ENCODE results near the gene TAPT1. TPM values are rescaled to one million over a fixed set of nuclear protein-coding genes. Genes with fewer than 3 reads are reported as not detected.
A peak's percentile ranks its signal among the peaks of the same experiment; 100 is the strongest.

TAPT1 gene
- total RNA-seq, 5 donors from 2014 or later (not counting 1 experiment from before 2014, with no cell fraction given): 41.1 to 77.9 (median 50.3) TPM

DNA sequence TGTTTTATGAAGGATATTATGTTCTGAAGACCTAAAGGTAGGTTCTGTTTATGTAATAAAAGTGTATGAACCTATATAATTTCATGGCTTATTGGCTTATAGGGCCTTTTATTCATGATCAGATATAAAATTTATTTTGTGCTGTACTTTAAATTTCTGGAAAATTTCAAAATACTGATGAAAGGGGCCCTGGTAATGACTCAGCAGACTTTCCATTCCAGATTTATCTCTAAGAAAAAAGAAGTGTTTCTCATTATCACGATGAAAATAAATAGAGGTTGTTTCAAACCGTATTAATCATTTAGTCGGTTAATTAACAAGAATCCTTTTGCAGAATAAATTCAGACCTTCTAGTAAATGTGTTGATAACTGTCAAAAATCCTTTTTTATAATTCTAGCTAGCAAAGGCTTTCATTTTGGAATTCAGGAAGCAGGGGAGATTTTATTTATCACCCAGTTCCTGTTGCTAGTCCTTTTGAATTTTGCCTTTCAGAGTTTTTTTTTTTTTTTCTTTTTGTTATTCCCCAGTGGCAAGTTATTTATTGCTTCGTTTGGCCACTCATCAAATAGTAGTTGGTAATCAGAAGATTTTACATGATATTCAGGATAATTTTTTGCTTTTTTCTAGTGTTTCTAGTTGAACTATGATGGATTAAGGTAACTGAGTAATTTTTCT is 5.4 kb upstream of the TAPT1 start:
- no peaks in the 10 kb centered on the region for H3K36me3 ChIP-seq (ENCODE audit: control insufficient read depth in 2 of 2, extremely low read depth in 1 of 2, insufficient read depth in 1 of 2, low read length in 1 of 2)
- Mint-ChIP-seq H3K27me3 (no peaks in the 10 kb centered on the region), H3K9me3 (no peaks in the 10 kb centered on the region), H3K36me3 (no peaks in the 10 kb centered on the region), H3K4me3 (no peak overlapping the region), H3K27ac (no peak overlapping the region), H3K4me1 (peaks cover 31 to 33% (median 32%) of the 10 kb centered on the region in 3 donors)
- no peak for DNase-seq
- CTCF ChIA-PET: interaction anchor here in 1 of 2 donors (0.7 kb wide), 1 partner anchor 17 kb away, joined by 5 read pairs; no protein-coding TSS in a partner anchor
- no CpG with 5 or more reads among the region's 4 CpGs for WGBS (ENCODE audit: insufficient coverage)
- H3K27ac ChIP-seq (ENCODE audit: low read length): no peak overlapping the region
- no peak for ATAC-seq (replicated peaks in 1 of 4)
- peaks cover 0 to 12% of the 10 kb centered on the region in 2 experiments for H3K4me1 ChIP-seq (ENCODE audit: control insufficient read depth in 1 of 2, extremely low read depth in 1 of 2, insufficient read depth in 2 of 2, low read length in 2 of 2)
- no peak overlapping the region for H3K4me3 ChIP-seq (ENCODE audit: control insufficient read depth in 1 of 2, extremely low read depth in 1 of 2, low read length in 1 of 2)
- H3K27me3 ChIP-seq (replicated peaks in 1 of 2; ENCODE audit: control insufficient read depth in 2 of 2, extremely low read depth in 1 of 2, insufficient read depth in 2 of 2, low read length in 1 of 2): no peaks in the 10 kb centered on the region
- POLR2A ChIA-PET: no interaction called here
- H3K9me3 ChIP-seq: no peaks in the 10 kb centered on the region

GRCh38 chr4:16230308-16230707 is 4.0 kb upstream of the TAPT1 start:
- POLR2A ChIA-PET: no interaction called here
- Histone ChIP-seq H3K4me3 (ENCODE audit: control insufficient read depth in 1 of 2, extremely low read depth in 1 of 2, low read length in 1 of 2) (no peak overlapping the region), H3K4me1 (ENCODE audit: control insufficient read depth in 1 of 2, extremely low read depth in 1 of 2, insufficient read depth in 2 of 2, low read length in 2 of 2) (peaks cover under 1 to 12% of the 10 kb centered on the region in 2 experiments), H3K27me3 (replicated peaks in 1 of 2; ENCODE audit: control insufficient read depth in 2 of 2, extremely low read depth in 1 of 2, insufficient read depth in 2 of 2, low read length in 1 of 2) (no peaks in the 10 kb centered on the region), H3K36me3 (ENCODE audit: control insufficient read depth in 2 of 2, extremely low read depth in 1 of 2, insufficient read depth in 1 of 2, low read length in 1 of 2) (no peaks in the 10 kb centered on the region), H3K9me3 (no peaks in the 10 kb centered on the region), H3K27ac (ENCODE audit: low read length) (no peak overlapping the region)
- Mint-ChIP-seq H3K27ac (peak overlapping the region; percentile 57 to 80), H3K4me1 (peaks cover 31 to 33% (median 32%) of the 10 kb centered on the region in 3 donors), H3K27me3 (no peaks in the 10 kb centered on the region), H3K4me3 (no peak overlapping the region), H3K9me3 (no peaks in the 10 kb centered on the region), H3K36me3 (no peaks in the 10 kb centered on the region)
- CTCF ChIA-PET: no interaction called here
- whole genome bisulfite sequencing (ENCODE audit: insufficient coverage): 100% methylated on average over 1 of the region's 2 CpGs
- ATAC-seq (replicated peaks in 1 of 4): no peak
- DNase-seq: no peak

DNA sequence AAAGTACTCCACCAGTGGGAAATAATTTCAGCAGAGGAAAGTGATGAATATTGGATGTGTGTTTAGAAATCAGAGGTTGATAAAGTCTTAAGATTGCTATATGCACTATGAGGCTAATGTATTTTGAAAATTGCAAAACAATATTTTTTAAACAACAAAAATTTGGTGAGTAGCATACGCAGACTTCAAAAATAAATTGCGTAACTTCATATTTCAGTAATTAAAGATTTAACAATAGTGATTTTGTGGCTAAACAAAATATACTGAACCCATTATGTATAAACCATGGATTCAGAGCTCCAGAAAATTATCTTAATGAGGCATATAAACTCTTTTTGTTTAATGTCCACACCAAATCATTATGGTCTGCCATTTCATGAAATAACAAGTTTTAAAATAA is 3.3 kb upstream of the TAPT1 start:
- peak overlapping the region in 1 of 2 donors; percentile 57 for H3K27ac Mint-ChIP-seq
- Histone ChIP-seq H3K36me3 (ENCODE audit: control insufficient read depth in 2 of 2, extremely low read depth in 1 of 2, insufficient read depth in 1 of 2, low read length in 1 of 2) (no peaks in the 10 kb centered on the region), H3K27ac (ENCODE audit: low read length) (no peak overlapping the region), H3K9me3 (no peaks in the 10 kb centered on the region), H3K27me3 (replicated peaks in 1 of 2; ENCODE audit: control insufficient read depth in 2 of 2, extremely low read depth in 1 of 2, insufficient read depth in 2 of 2, low read length in 1 of 2) (no peaks in the 10 kb centered on the region), H3K4me1 (ENCODE audit: control insufficient read depth in 1 of 2, extremely low read depth in 1 of 2, insufficient read depth in 2 of 2, low read length in 2 of 2) (peaks cover 6 to 12% of the 10 kb centered on the region in 2 experiments), H3K4me3 (ENCODE audit: control insufficient read depth in 1 of 2, extremely low read depth in 1 of 2, low read length in 1 of 2) (no peak overlapping the region)
- ATAC-seq (replicated peaks in 1 of 4) (no peak), DNase-seq (no peak)
- CTCF ChIA-PET: no interaction called here
- WGBS (ENCODE audit: insufficient coverage): no CpG with 5 or more reads among the region's 2 CpGs
- no peaks in the 10 kb centered on the region for H3K27me3 Mint-ChIP-seq
- POLR2A ChIA-PET: no interaction called here
- peaks cover 38 to 40% (median 38%) of the 10 kb centered on the region in 3 donors for H3K4me1 Mint-ChIP-seq
- no peak overlapping the region for H3K4me3 Mint-ChIP-seq
- H3K9me3 Mint-ChIP-seq: no peaks in the 10 kb centered on the region
- no peaks in the 10 kb centered on the region for H3K36me3 Mint-ChIP-seq

- no peaks in the 10 kb centered on the region for H3K36me3 Mint-ChIP-seq
- ChIA-PET CTCF (interaction anchor here (1.1 to 3.3 kb wide), 2 partner anchors 13 to 22 kb away, joined by 3 to 18 read pairs; no protein-coding TSS in a partner anchor), POLR2A (interaction anchor here in 1 of 2 donors (1.1 kb wide), 1 partner anchor 15 kb away, joined by 5 read pairs; no protein-coding TSS in a partner anchor)
- Histone ChIP-seq H3K27me3 (replicated peaks in 1 of 2; ENCODE audit: control insufficient read depth in 2 of 2, extremely low read depth in 1 of 2, insufficient read depth in 2 of 2, low read length in 1 of 2) (no peaks in the 10 kb centered on the region), H3K4me3 (ENCODE audit: control insufficient read depth in 1 of 2, extremely low read depth in 1 of 2, low read length in 1 of 2) (peak overlapping the region; percentile 64 to 69), H3K27ac (ENCODE audit: low read length) (peak overlapping the region; percentile 78), H3K9me3 (no peaks in the 10 kb centered on the region), H3K4me1 (ENCODE audit: control insufficient read depth in 1 of 2, extremely low read depth in 1 of 2, insufficient read depth in 2 of 2, low read length in 2 of 2) (peaks cover 21 to 25% of the 10 kb centered on the region in 2 experiments), H3K36me3 (ENCODE audit: control insufficient read depth in 2 of 2, extremely low read depth in 1 of 2, insufficient read depth in 1 of 2, low read length in 1 of 2) (no peaks in the 10 kb centered on the region)
- H3K27me3 Mint-ChIP-seq: no peaks in the 10 kb centered on the region
- peak overlapping the region; percentile 92 to 96 (median 94) for H3K4me3 Mint-ChIP-seq
- peak overlapping the region; percentile 94 to 97 for H3K27ac Mint-ChIP-seq
- H3K4me1 Mint-ChIP-seq: peaks cover 56 to 61% (median 56%) of the 10 kb centered on the region in 3 donors
- H3K9me3 Mint-ChIP-seq: no peaks in the 10 kb centered on the region
- 12% methylated on average over 17 of the region's 20 CpGs for WGBS (ENCODE audit: insufficient coverage)
- ATAC-seq (replicated peaks in 1 of 4) (peak in 2 of 4 experiments; percentile 0 to 37), DNase-seq (peak in 18 of 35 experiments; percentile 1 to 65 (median 7))
These were observed 1.2 kb upstream of the TAPT1 start for GRCh38 chr4:16227462-16227868.

- Mint-ChIP-seq H3K36me3 (no peaks in the 10 kb centered on the region), H3K27me3 (no peaks in the 10 kb centered on the region), H3K9me3 (no peaks in the 10 kb centered on the region), H3K4me1 (peaks cover 55 to 60% (median 56%) of the 10 kb centered on the region in 3 donors), H3K27ac (peak overlapping the region; percentile 94 to 97), H3K4me3 (peak overlapping the region; percentile 92 to 96 (median 94))
- H3K4me1 ChIP-seq (ENCODE audit: control insufficient read depth in 1 of 2, extremely low read depth in 1 of 2, insufficient read depth in 2 of 2, low read length in 2 of 2): peaks cover 21 to 25% of the 10 kb centered on the region in 2 experiments
- ChIA-PET CTCF (interaction anchor here (1.1 to 3.3 kb wide), 2 partner anchors 13 to 22 kb away, joined by 3 to 18 read pairs; no protein-coding TSS in a partner anchor), POLR2A (interaction anchor here in 1 of 2 donors (1.1 kb wide), 1 partner anchor 14 kb away, joined by 5 read pairs; no protein-coding TSS in a partner anchor)
- peak; percentile 11 to 28 (median 25) for ATAC-seq (replicated peaks in 1 of 4)
- peak overlapping the region; percentile 78 for H3K27ac ChIP-seq (ENCODE audit: low read length)
- H3K36me3 ChIP-seq (ENCODE audit: control insufficient read depth in 2 of 2, extremely low read depth in 1 of 2, insufficient read depth in 1 of 2, low read length in 1 of 2): no peaks in the 10 kb centered on the region
- H3K9me3 ChIP-seq: no peaks in the 10 kb centered on the region
- no peaks in the 10 kb centered on the region for H3K27me3 ChIP-seq (replicated peaks in 1 of 2; ENCODE audit: control insufficient read depth in 2 of 2, extremely low read depth in 1 of 2, insufficient read depth in 2 of 2, low read length in 1 of 2)
- peak overlapping the region; percentile 64 to 69 for H3K4me3 ChIP-seq (ENCODE audit: control insufficient read depth in 1 of 2, extremely low read depth in 1 of 2, low read length in 1 of 2)
- whole genome bisulfite sequencing (ENCODE audit: insufficient coverage): under 1% methylated on average over 54 of the region's 57 CpGs
- DNase-seq: peak in 26 of 35 experiments; percentile 4 to 50 (median 16)
These were observed 668 bp upstream of the TAPT1 start for GRCh38 chr4:16226816-16227461.

- Mint-ChIP-seq H3K36me3 (peaks cover 2% of the 10 kb centered on the region), H3K9me3 (no peaks in the 10 kb centered on the region), H3K27ac (peak overlapping the region; percentile 88 to 96), H3K4me3 (peak overlapping the region; percentile 70 to 86 (median 85)), H3K27me3 (no peaks in the 10 kb centered on the region), H3K4me1 (peaks cover 52 to 55% (median 53%) of the 10 kb centered on the region in 3 donors)
- H3K4me1 ChIP-seq (ENCODE audit: control insufficient read depth in 1 of 2, extremely low read depth in 1 of 2, insufficient read depth in 2 of 2, low read length in 2 of 2): peaks cover 21 to 25% of the 10 kb centered on the region in 2 experiments
- H3K27me3 ChIP-seq (replicated peaks in 1 of 2; ENCODE audit: control insufficient read depth in 2 of 2, extremely low read depth in 1 of 2, insufficient read depth in 2 of 2, low read length in 1 of 2): no peaks in the 10 kb centered on the region
- POLR2A ChIA-PET: interaction anchor here in 1 of 2 donors (0.8 kb wide), 1 partner anchor 11 kb away, joined by 3 read pairs; no protein-coding TSS in a partner anchor
- CTCF ChIA-PET: interaction anchor here (0.7 to 3.3 kb wide), 3 partner anchors 20 to 39 kb away, joined by 3 to 18 read pairs (median 6); no protein-coding TSS in a partner anchor
- WGBS (ENCODE audit: insufficient coverage): 24% methylated on average over 2 of the region's 6 CpGs
- H3K36me3 ChIP-seq (ENCODE audit: control insufficient read depth in 2 of 2, extremely low read depth in 1 of 2, insufficient read depth in 1 of 2, low read length in 1 of 2): no peaks in the 10 kb centered on the region
- ATAC-seq (replicated peaks in 1 of 4) (no peak), DNase-seq (peak in 1 of 35 experiments; percentile 42)
- peak overlapping the region; percentile 62 to 88 for H3K4me3 ChIP-seq (ENCODE audit: control insufficient read depth in 1 of 2, extremely low read depth in 1 of 2, low read length in 1 of 2)
- H3K9me3 ChIP-seq: no peaks in the 10 kb centered on the region
- peak overlapping the region; percentile 61 for H3K27ac ChIP-seq (ENCODE audit: low read length)
These were observed 956 bp downstream of the TAPT1 start for GRCh38 chr4:16225167-16225862.
